GM19463 (cell line): ENCODE measurements around the gene OSCAR.
A peak's percentile ranks its signal among the peaks of the same experiment; 100 is the strongest.

ENCODE experiments used
- ATAC-seq: cut with Tn5 transposase; IDR thresholded peaks from one replicate; pipeline ENCODE4 v1.9.1; 2021; ENCODE audit warnings: mild to moderate bottlenecking, moderate library complexity; ENCODE audit not compliant: unreplicated experiment

Gene OSCAR

GRCh38 chr19:54100561-54100960 is at the start of gene OSCAR:
TSS of gene OSCAR (minus strand) at chr19:54100803. CDS start at chr19:54100792, 11 bp downstream.
- ATAC-seq: no peak

GRCh38 chr19:54149021-54149812 is 48.6 kb upstream of the OSCAR start:
- no peak for ATAC-seq

- ATAC-seq: no peak
Observed at GRCh38 chr19:54148158-54148557, 47.6 kb upstream of the OSCAR start.

- no peak for ATAC-seq
Observed at GRCh38 chr19:54147676-54148075, 47.1 kb upstream of the OSCAR start.

- ATAC-seq: no peak
Observed at GRCh38 chr19:54145541-54146158, 45.0 kb upstream of the OSCAR start.

- ATAC-seq: no peak
Observed at GRCh38 chr19:54142166-54142780, 41.7 kb upstream of the OSCAR start.

- ATAC-seq: no peak
Observed at GRCh38 chr19:54141356-54141755, 40.8 kb upstream of the OSCAR start.

- no peak for ATAC-seq
Observed at GRCh38 chr19:54138489-54139256, 38.1 kb upstream of the OSCAR start.

- no peak for ATAC-seq
Observed at GRCh38 chr19:54137699-54138488, 37.3 kb upstream of the OSCAR start, which contains the start of gene CNOT3. TSS of gene CNOT3 (plus strand) at chr19:54137762. CDS start at chr19:54142979, 5,217 bp downstream.

GRCh38 chr19:54136864-54137698 is 36.5 kb upstream of the OSCAR start:
- ATAC-seq: peak; percentile 72

GRCh38 chr19:54136086-54136863 is 35.7 kb upstream of the OSCAR start:
- no peak for ATAC-seq

GRCh38 chr19:54133957-54134590 is 33.5 kb upstream of the OSCAR start:
- ATAC-seq: no peak

- ATAC-seq: no peak
Observed at GRCh38 chr19:54133312-54133956, 32.8 kb upstream of the OSCAR start.

GRCh38 chr19:54129617-54129996 is 29.0 kb upstream of the OSCAR start:
- no peak for ATAC-seq

- ATAC-seq: no peak
Observed at GRCh38 chr19:54128796-54129616, 28.4 kb upstream of the OSCAR start.

GRCh38 chr19:54128441-54128725 is 27.8 kb upstream of the OSCAR start:
- no peak for ATAC-seq
